ENCODE measurements around the gene ALG12. TPM values are rescaled to one million over a fixed set of nuclear protein-coding genes. Genes with fewer than 3 reads are reported as not detected.

Gene ALG12
- total RNA-seq, 1 donor from 2014 or later = 17.0 TPM

DNA sequence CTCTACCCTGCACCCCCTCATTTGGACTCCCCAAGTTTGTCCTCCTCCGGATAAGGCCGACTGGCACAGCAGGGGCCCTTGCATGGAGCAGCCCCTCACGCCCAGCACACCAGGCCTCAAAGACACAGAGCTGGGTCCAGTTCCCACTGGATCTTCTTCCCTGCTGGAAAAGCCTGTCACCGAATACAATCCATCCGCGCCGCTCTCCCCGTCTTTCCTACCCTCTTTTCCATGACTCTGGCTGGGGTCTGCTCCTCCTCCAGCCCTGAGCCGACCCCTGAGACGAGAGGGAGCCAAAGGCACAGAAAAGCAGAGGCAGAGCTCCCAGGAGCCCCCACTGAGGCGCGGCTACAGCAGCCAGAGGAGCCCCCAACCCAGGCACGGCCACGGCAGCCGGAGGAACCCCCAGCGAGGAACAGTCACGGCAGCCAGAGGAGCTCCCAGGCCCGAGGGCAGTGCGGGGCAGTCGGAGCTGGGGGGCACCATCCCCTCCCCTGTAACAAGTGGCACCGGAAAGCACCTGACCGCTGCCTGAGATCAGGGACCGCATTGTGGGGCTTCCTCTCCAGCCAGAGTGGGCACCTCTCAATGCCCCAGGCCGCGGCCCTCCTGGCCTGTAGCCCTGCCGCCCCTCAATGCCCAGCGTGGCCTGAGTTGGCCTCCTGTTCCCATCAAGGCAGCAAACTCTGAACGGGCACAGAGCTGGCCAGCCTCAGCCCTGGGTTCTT is 12.0 kb downstream of the ALG12 start:
- Histone ChIP-seq H3K27me3 (ENCODE audit: low read depth) (no peaks in the 10 kb centered on the region), H3K36me3 (peaks cover 86% of the 10 kb centered on the region), H3K4me3 (no peak overlapping the region), H3K9me3 (replicated peaks) (no peaks in the 10 kb centered on the region), H3K4me1 (peaks cover 11% of the 10 kb centered on the region), H3K27ac (replicated peaks) (no peak overlapping the region)
- intact Hi-C loops (cut with micrococcal nuclease) = no loop called here
- DNase-seq = no peak
- TF ChIP-seq, protein P1, sequence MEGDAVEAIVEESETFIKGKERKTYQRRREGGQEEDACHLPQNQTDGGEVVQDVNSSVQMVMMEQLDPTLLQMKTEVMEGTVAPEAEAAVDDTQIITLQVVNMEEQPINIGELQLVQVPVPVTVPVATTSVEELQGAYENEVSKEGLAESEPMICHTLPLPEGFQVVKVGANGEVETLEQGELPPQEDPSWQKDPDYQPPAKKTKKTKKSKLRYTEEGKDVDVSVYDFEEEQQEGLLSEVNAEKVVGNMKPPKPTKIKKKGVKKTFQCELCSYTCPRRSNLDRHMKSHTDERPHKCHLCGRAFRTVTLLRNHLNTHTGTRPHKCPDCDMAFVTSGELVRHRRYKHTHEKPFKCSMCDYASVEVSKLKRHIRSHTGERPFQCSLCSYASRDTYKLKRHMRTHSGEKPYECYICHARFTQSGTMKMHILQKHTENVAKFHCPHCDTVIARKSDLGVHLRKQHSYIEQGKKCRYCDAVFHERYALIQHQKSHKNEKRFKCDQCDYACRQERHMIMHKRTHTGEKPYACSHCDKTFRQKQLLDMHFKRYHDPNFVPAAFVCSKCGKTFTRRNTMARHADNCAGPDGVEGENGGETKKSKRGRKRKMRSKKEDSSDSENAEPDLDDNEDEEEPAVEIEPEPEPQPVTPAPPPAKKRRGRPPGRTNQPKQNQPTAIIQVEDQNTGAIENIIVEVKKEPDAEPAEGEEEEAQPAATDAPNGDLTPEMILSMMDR (IDR thresholded peaks at IDR 0.05; ENCODE audit: borderline replicate concordance) = no peak

GRCh38 chr22:49905465-49905864 is 12.8 kb downstream of the ALG12 start:
- no peak overlapping the region for H3K4me3 ChIP-seq
- no peak for DNase-seq
- no peak overlapping the region for H3K27ac ChIP-seq (replicated peaks)
- intact Hi-C loops (cut with micrococcal nuclease) = no loop called here
- no peaks in the 10 kb centered on the region for H3K9me3 ChIP-seq (replicated peaks)
- H3K27me3 ChIP-seq (ENCODE audit: low read depth) = no peaks in the 10 kb centered on the region
- peaks cover 87% of the 10 kb centered on the region for H3K36me3 ChIP-seq
- peaks cover 11% of the 10 kb centered on the region for H3K4me1 ChIP-seq
- TF ChIP-seq, protein P1 (IDR thresholded peaks at IDR 0.05; ENCODE audit: borderline replicate concordance) = no peak

DNA sequence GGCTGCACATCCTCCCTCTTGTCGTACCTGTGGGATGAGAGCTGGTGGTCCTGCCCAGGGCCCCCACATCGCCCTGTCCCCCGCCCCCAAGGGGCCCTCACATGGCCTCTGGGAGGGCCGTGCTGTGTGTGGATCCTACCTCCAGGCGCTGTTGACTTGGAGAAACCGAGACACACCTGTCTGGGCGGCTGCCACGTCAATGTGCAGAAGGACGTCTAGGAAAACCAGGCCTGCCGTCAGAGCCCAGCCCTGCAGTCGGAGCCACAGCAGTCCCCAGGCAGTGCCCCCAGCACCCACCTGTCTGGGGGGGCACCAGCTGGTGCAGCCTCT is 14.2 kb downstream of the ALG12 start:
- Histone ChIP-seq H3K4me3 (no peak overlapping the region), H3K36me3 (peaks cover 85% of the 10 kb centered on the region), H3K4me1 (peaks cover 11% of the 10 kb centered on the region), H3K27ac (replicated peaks) (no peak overlapping the region), H3K27me3 (ENCODE audit: low read depth) (no peaks in the 10 kb centered on the region), H3K9me3 (replicated peaks) (no peaks in the 10 kb centered on the region)
- DNase-seq = no peak
- TF ChIP-seq, protein P1 (IDR thresholded peaks at IDR 0.05; ENCODE audit: borderline replicate concordance) = no peak
- intact Hi-C loops (cut with micrococcal nuclease) = no loop called here

DNA sequence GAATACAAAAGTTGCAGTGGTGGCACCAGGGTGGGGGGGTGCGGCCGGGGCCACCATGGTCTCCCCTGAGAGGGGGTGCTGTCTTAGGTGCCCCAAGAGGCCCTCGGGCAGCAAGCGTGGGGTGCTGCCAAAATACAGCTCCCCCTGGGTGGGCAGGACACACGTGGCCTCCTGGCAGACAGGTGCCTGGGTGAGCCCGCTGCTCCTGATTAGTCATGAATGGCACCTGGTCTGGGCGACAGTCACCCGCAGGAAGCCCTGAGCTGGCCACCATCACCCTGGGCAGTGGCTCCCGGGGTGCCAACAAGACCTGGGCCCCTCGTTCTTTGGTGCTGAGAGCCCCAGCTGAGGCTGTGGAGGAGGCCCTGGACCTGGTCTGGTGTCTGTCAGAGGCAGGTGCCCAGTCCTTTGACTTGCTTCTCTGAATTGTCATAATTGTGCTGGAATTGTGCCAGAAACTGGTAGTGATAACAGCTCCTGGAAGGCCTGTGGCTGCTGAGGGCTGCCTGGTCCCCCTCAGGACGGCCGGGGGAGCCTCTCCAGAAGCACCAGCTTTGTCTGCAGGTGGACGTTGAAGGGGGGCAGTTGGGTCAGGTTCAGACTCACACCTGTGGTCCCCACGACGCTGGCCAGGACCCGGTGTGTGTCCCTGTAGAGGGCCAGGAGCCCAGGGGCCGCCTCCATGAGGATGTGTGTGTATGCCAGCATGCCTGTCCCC is 14.8 kb downstream of the ALG12 start:
- intact Hi-C loops (cut with micrococcal nuclease) = no loop called here

DNA sequence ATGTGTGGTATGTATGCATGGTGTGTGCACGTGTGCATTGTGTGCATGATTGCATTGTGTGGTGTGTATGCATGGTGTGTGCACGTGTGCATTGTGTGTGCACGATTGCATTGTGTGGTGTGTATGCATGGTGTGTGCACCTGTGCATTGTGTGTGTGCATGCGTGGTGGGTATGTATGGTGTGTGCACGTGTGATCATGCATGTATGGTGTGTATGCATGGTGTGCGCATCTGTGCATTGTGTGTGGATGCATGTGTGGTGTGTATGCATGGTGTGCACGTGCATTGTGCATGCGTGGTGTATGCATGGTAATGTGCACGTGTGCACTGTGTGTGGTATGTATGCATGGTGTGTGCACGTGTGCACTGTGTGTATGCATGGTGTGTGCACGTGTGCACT is 16.8 kb downstream of the ALG12 start:
- Histone ChIP-seq H3K27ac (replicated peaks) (no peak overlapping the region), H3K36me3 (peaks cover 74% of the 10 kb centered on the region), H3K4me1 (peaks cover 19% of the 10 kb centered on the region), H3K9me3 (replicated peaks) (peaks cover 4% of the 10 kb centered on the region), H3K27me3 (ENCODE audit: low read depth) (no peaks in the 10 kb centered on the region), H3K4me3 (no peak overlapping the region)
- TF ChIP-seq, protein P1 (IDR thresholded peaks at IDR 0.05; ENCODE audit: borderline replicate concordance) = no peak
- intact Hi-C loops (cut with micrococcal nuclease) = no loop called here
- DNase-seq = no peak

More for the DNA sequence above, 14.8 kb downstream of the ALG12 start:
- no peak overlapping the region for H3K27ac ChIP-seq (replicated peaks)
- TF ChIP-seq, protein P1 (IDR thresholded peaks at IDR 0.05; ENCODE audit: borderline replicate concordance) = no peak
- H3K9me3 ChIP-seq (replicated peaks) = no peaks in the 10 kb centered on the region
- no peak for DNase-seq
- H3K27me3 ChIP-seq (ENCODE audit: low read depth) = no peaks in the 10 kb centered on the region
- H3K4me1 ChIP-seq = peaks cover 11% of the 10 kb centered on the region
- H3K4me3 ChIP-seq = no peak overlapping the region
- H3K36me3 ChIP-seq = peaks cover 85% of the 10 kb centered on the region

Measured in left ventricle myocardium inferior (tissue), 1 donor.